D721Med (cell line): ENCODE measurements around the gene EXT2.

Experiments
- DNase-seq: peaks from one replicate; pipeline ENCODE4 v3.0.0; 2011; ENCODE audit warnings: low spot score; ENCODE audit not compliant: insufficient read length
- FAIRE-seq: peaks from 2 replicates; lab custom pipeline; 2011; peaks lifted over from hg19 to GRCh38; lab: Jason Lieb, UNC
- TF ChIP-seq, protein P1 (sequence below): IDR thresholded peaks from 2 replicates; pipeline ENCODE4 v1.5.1; 2012; ENCODE audit warnings: mild to moderate bottlenecking, control low read depth; ENCODE audit not compliant: insufficient read depth; ENCODE audit errors: missing control alignments

Gene EXT2

GRCh38 chr11:44162004-44162403, 66.5 kb downstream of the EXT2 start:
- FAIRE-seq (no peak), DNase-seq (no peak)
- TF ChIP-seq, protein P1, sequence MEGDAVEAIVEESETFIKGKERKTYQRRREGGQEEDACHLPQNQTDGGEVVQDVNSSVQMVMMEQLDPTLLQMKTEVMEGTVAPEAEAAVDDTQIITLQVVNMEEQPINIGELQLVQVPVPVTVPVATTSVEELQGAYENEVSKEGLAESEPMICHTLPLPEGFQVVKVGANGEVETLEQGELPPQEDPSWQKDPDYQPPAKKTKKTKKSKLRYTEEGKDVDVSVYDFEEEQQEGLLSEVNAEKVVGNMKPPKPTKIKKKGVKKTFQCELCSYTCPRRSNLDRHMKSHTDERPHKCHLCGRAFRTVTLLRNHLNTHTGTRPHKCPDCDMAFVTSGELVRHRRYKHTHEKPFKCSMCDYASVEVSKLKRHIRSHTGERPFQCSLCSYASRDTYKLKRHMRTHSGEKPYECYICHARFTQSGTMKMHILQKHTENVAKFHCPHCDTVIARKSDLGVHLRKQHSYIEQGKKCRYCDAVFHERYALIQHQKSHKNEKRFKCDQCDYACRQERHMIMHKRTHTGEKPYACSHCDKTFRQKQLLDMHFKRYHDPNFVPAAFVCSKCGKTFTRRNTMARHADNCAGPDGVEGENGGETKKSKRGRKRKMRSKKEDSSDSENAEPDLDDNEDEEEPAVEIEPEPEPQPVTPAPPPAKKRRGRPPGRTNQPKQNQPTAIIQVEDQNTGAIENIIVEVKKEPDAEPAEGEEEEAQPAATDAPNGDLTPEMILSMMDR = no peak

DNA sequence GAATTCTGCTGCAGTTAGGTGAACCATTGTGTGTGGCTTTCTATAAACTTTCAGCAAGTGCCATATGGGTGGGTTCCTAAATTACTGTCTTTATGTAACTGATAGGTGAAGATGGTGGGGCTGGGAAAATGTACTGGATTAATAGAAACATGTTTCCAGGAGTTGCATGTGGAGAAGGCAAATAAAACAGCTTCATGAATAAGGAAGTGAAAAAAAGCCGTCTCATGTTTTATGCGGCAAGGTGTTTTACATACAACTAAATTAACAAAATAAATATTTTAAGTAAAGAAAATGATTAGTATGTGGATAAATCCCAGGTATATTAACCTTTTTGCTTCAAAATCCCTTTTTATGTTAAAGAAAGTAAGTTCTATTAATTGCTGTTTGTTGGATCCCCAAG, 67.2 kb downstream of the EXT2 start:
- DNase-seq = no peak
- TF ChIP-seq, protein P1 = no peak
- FAIRE-seq = no peak

GRCh38 chr11:44165432-44165831, 70.0 kb downstream of the EXT2 start:
- TF ChIP-seq, protein P1 = no peak
- FAIRE-seq = no peak

GRCh38 chr11:44167046-44167445, 71.6 kb downstream of the EXT2 start:
- no peak for FAIRE-seq

More at GRCh38 chr11:44165432-44165831, 70.0 kb downstream of the EXT2 start:
- no peak for DNase-seq

DNA sequence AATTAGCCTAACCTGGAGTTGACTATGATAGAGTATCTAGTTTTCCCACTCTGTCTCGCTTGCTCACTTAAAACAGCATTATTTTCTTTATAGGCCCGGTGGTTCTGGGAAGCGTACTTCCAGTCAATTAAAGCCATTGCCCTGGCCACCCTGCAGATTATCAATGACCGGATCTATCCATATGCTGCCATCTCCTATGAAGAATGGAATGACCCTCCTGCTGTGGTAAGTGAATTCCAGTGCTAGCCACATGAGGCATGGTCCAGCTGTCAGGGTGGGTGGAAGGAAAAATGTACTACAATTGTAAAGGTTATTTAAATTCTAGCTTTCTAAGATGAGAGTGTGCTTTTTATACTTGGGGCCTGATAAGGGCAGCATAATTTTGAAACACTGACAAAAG, 76.0 kb downstream of the EXT2 start:
- no peak for FAIRE-seq
- DNase-seq = no peak
- TF ChIP-seq, protein P1 = no peak

More at GRCh38 chr11:44167046-44167445, 71.6 kb downstream of the EXT2 start:
- TF ChIP-seq, protein P1 = no peak
- DNase-seq = no peak

DNA sequence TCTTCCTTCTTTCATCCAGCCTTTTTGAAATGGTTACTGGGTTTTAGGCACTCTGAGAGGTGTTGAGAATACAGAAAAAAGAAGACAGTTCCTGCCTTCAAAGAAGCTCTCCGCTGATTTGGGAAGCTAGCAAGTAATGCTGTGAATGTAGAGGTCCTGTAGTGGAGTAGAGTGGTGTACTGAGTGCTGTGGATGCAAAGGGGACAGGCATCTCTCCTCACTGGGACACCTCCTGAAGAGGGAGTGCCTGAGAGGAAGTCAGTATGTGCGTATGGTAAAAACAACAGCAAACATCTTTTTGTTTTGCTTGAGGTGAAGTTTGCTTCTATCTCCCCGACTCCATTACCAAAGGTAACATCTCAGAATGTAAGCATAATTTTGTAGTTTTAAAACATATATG, 77.5 kb downstream of the EXT2 start:
- no peak for DNase-seq
- TF ChIP-seq, protein P1 = no peak
- no peak for FAIRE-seq

DNA sequence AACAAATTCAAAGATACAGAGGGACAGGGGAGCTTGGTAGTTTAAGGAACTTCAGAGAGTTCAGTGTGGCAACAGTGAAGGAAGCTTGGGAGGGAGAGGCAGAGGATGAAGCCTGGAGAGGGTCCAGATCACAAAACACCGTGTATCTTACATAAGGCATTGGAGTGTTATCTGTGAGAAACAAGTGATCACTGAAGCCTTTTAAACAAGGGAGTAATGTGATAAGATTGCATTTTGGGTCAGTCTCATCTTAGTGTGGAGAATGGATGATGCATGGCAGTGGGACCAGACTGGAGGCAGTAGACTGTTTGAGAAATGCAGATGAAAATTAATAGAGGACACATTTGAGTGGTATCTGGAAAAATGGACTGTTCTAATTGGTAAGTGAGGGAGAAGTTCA, 79.4 kb downstream of the EXT2 start:
- FAIRE-seq (no peak), DNase-seq (no peak)
- TF ChIP-seq, protein P1 = no peak
